ENCODE results near the gene E2F3. TPM values are rescaled to one million over a fixed set of nuclear protein-coding genes. Genes with fewer than 3 reads are reported as not detected.
"Not testable (repeated sequence)": the region's sequence is repeated elsewhere in the genome, so short reads cannot be mapped to it uniquely, and the experiment has no call there.

Gene E2F3
- total and polyA plus RNA-seq, 2 donors (not counting 1 experiment from before 2014, with no cell fraction given), result 4.1 to 12.3 TPM

DNA sequence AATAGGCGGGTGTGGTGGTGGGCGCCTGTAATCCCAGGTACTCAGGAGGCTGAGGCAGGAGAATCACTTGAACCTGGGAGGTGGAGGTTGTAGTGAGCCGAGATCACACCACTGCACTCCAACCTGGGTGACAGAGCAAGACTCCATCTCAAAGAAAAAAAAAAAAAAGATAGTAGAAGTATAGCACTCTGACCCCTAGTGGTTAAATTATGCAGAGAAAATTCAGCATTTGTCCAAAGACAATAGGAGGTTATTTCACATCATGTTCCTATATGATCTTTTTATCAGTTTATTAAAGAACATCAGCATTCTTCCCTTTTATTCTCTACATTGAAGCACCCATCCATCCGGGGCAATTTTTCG is 127.4 kb downstream of the E2F3 start:
- not testable (repeated sequence) for H3K9me3 ChIP-seq (ENCODE audit: control insufficient read depth, insufficient read depth, low read depth, low read length); H3K36me3 ChIP-seq (ENCODE audit: control insufficient read depth, insufficient read depth, low read length); H3K27me3 ChIP-seq (ENCODE audit: control insufficient read depth, insufficient read depth, low read length); H3K4me1 ChIP-seq (ENCODE audit: control insufficient read depth, extremely low read depth, insufficient read depth, low read length); H3K79me2 ChIP-seq (ENCODE audit: control insufficient read depth, insufficient read depth, low read length); H3K4me2 ChIP-seq (ENCODE audit: extremely low read depth, insufficient read depth, low read length); H4K20me1 ChIP-seq (ENCODE audit: control insufficient read depth, extremely low read depth, insufficient read depth, low read length); H3K4me3 ChIP-seq (replicated peaks in 1 of 4; ENCODE audit: control extremely low read depth in 1 of 4, insufficient read depth in 1 of 4, low read depth in 3 of 4, low read length in 4 of 4); H3K9ac ChIP-seq (ENCODE audit: insufficient read depth, low read length); H2AFZ ChIP-seq (ENCODE audit: low read length); H3K27ac ChIP-seq (ENCODE audit: insufficient read depth, low read length)
- TF ChIP-seq CTCF (conservative IDR thresholded peaks at IDR 0.05 in 1 of 2, IDR thresholded peaks at IDR 0.05 in 1 of 2; ENCODE audit: low read depth in 1 of 2, low read length in 2 of 2), result peak in 1 of 2 donors; percentile 31
- DNase-seq (ENCODE audit: low read depth in 2 of 2), result peak in 1 of 2 donors; percentile 54

GRCh38 chr6:20532881-20533280 is 131.2 kb downstream of the E2F3 start:
- H3K79me2 ChIP-seq (ENCODE audit: control insufficient read depth, insufficient read depth, low read length), result peaks cover 6% of the 10 kb centered on the region
- no peaks in the 10 kb centered on the region for H3K27me3 ChIP-seq (ENCODE audit: control insufficient read depth, insufficient read depth, low read length)
- H3K4me3 ChIP-seq (replicated peaks in 1 of 4; ENCODE audit: control extremely low read depth in 1 of 4, insufficient read depth in 1 of 4, low read depth in 3 of 4, low read length in 4 of 4), result no peak overlapping the region
- H3K9ac ChIP-seq (ENCODE audit: insufficient read depth, low read length), result no peak overlapping the region
- TF ChIP-seq CTCF (conservative IDR thresholded peaks at IDR 0.05 in 1 of 2, IDR thresholded peaks at IDR 0.05 in 1 of 2; ENCODE audit: low read depth in 1 of 2, low read length in 2 of 2) (no peak), EZH2 (IDR thresholded peaks at IDR 0.05; ENCODE audit: low read length, missing control alignments) (no peak)
- DNase-seq (ENCODE audit: low read depth in 2 of 2), result no peak
- H3K4me2 ChIP-seq (ENCODE audit: extremely low read depth, insufficient read depth, low read length), result no peak overlapping the region
- no peaks in the 10 kb centered on the region for H4K20me1 ChIP-seq (ENCODE audit: control insufficient read depth, extremely low read depth, insufficient read depth, low read length)
- no peaks in the 10 kb centered on the region for H3K9me3 ChIP-seq (ENCODE audit: control insufficient read depth, insufficient read depth, low read depth, low read length)
- no peaks in the 10 kb centered on the region for H3K36me3 ChIP-seq (ENCODE audit: control insufficient read depth, insufficient read depth, low read length)
- no peaks in the 10 kb centered on the region for H3K4me1 ChIP-seq (ENCODE audit: control insufficient read depth, extremely low read depth, insufficient read depth, low read length)
- H3K27ac ChIP-seq (ENCODE audit: insufficient read depth, low read length), result no peak overlapping the region
- no peak overlapping the region for H2AFZ ChIP-seq (ENCODE audit: low read length)

DNA sequence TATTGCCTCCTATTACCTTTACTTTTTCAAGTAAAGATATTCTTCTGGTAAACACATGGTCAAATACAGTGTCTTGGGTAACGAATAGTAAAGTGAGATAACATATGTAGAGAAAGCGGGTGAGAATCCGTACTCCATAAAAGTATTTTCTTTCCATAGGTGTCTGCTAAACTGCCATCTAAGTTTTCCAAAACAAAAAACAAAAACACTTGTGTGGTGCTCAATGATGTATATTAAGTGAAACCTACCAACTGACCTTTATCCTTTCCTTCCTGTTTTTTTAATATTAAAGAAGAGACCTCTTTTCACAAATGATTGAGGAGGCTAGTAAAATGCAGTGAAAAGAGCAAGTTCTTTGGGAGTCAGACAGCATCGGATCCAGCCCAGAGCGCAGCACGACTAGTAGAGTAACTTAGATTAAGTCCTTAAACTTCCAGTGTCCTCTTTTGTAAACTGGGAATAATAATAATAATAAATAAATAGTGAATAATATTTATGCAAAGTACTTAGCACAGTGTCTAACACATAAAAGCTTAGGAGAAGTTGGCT is 132.1 kb downstream of the E2F3 start:
- H3K9me3 ChIP-seq (ENCODE audit: control insufficient read depth, insufficient read depth, low read depth, low read length), result no peaks in the 10 kb centered on the region
- H2AFZ ChIP-seq (ENCODE audit: low read length), result peak overlapping the region; percentile 82
- H3K27me3 ChIP-seq (ENCODE audit: control insufficient read depth, insufficient read depth, low read length), result no peaks in the 10 kb centered on the region
- H3K36me3 ChIP-seq (ENCODE audit: control insufficient read depth, insufficient read depth, low read length), result no peaks in the 10 kb centered on the region
- peak overlapping the region; percentile 38 for H3K4me2 ChIP-seq (ENCODE audit: extremely low read depth, insufficient read depth, low read length)
- peak overlapping the region; percentile 72 for H3K27ac ChIP-seq (ENCODE audit: insufficient read depth, low read length)
- no peak for DNase-seq (ENCODE audit: low read depth in 2 of 2)
- peaks cover 7% of the 10 kb centered on the region for H3K79me2 ChIP-seq (ENCODE audit: control insufficient read depth, insufficient read depth, low read length)
- H3K9ac ChIP-seq (ENCODE audit: insufficient read depth, low read length), result no peak overlapping the region
- peak overlapping the region in 3 of 4 experiments; percentile 42 to 100 (median 82) for H3K4me3 ChIP-seq (replicated peaks in 1 of 4; ENCODE audit: control extremely low read depth in 1 of 4, insufficient read depth in 1 of 4, low read depth in 3 of 4, low read length in 4 of 4)
- H4K20me1 ChIP-seq (ENCODE audit: control insufficient read depth, extremely low read depth, insufficient read depth, low read length), result no peaks in the 10 kb centered on the region
- H3K4me1 ChIP-seq (ENCODE audit: control insufficient read depth, extremely low read depth, insufficient read depth, low read length), result no peaks in the 10 kb centered on the region
- TF ChIP-seq EZH2 (IDR thresholded peaks at IDR 0.05; ENCODE audit: low read length, missing control alignments), result no peak
- TF ChIP-seq CTCF (conservative IDR thresholded peaks at IDR 0.05 in 1 of 2, IDR thresholded peaks at IDR 0.05 in 1 of 2; ENCODE audit: low read depth in 1 of 2, low read length in 2 of 2), result no peak
